Measurements from ENCODE around the gene PLEKHS1. TPM values are rescaled to one million over a fixed set of nuclear protein-coding genes. Genes with fewer than 3 reads are reported as not detected.

PLEKHS1 gene
- total RNA-seq, 3 donors from 2014 or later: 5.3 to 19.3 (median 6.5) TPM

DNA sequence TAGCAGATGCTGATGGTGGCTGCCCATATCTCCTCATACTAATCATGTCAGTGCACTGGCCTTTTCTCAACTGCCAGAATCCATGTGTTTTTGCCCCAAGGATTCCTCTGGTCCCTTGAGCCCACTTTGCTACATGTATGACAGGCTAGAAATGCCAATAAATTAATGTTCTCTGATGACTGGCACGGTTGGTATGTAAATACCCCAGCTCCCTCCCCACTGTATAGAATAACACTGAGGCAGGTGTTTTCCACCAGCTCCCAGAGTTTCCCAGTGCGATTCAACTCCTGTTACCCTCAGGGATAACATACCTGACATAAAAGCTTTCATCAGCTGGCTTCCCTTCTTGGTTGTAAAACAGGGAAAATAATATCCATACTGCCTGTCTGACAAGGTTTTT lies 9.0 kb upstream of the PLEKHS1 start:
- no peak for DNase-seq
- H3K4me1 ChIP-seq (ENCODE audit: low read depth): peaks cover 10% of the 10 kb centered on the region
- no peak overlapping the region for H3K4me3 ChIP-seq
- H3K36me3 ChIP-seq (ENCODE audit: low read depth): no peaks in the 10 kb centered on the region
- no peak for ATAC-seq
- TF ChIP-seq, protein P1, sequence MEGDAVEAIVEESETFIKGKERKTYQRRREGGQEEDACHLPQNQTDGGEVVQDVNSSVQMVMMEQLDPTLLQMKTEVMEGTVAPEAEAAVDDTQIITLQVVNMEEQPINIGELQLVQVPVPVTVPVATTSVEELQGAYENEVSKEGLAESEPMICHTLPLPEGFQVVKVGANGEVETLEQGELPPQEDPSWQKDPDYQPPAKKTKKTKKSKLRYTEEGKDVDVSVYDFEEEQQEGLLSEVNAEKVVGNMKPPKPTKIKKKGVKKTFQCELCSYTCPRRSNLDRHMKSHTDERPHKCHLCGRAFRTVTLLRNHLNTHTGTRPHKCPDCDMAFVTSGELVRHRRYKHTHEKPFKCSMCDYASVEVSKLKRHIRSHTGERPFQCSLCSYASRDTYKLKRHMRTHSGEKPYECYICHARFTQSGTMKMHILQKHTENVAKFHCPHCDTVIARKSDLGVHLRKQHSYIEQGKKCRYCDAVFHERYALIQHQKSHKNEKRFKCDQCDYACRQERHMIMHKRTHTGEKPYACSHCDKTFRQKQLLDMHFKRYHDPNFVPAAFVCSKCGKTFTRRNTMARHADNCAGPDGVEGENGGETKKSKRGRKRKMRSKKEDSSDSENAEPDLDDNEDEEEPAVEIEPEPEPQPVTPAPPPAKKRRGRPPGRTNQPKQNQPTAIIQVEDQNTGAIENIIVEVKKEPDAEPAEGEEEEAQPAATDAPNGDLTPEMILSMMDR (IDR thresholded peaks at IDR 0.05): no peak
- no peaks in the 10 kb centered on the region for H3K9me3 ChIP-seq
- intact Hi-C loops (cut with DNase I, micrococcal nuclease): no loop called here

DNA sequence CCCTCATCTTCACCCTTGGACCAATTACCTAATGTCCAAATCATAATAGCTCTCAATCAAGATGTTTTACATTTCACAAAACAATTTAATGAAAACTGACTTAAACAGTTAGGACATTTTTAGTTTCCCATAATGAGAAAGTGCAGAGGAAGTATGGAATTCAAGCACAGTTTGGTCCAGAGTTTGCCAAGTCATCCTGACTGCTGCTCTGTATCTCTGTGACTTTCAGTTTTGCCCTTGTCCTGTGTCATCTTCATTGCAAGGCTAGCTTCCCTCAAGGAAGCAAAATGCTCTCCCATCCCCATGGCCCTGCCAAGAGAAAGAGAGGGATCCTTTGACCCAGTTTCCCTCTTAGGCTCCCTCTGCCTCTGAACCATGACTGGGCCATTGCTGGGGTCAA lies 7.9 kb upstream of the PLEKHS1 start:
- TF ChIP-seq, protein P1 (IDR thresholded peaks at IDR 0.05): no peak
- intact Hi-C loops (cut with DNase I, micrococcal nuclease): no loop called here
- Histone ChIP-seq H3K36me3 (ENCODE audit: low read depth) (no peaks in the 10 kb centered on the region), H3K9me3 (no peaks in the 10 kb centered on the region), H3K4me3 (no peak overlapping the region), H3K4me1 (ENCODE audit: low read depth) (peaks cover 12% of the 10 kb centered on the region)
- ATAC-seq (no peak), DNase-seq (no peak)

DNA sequence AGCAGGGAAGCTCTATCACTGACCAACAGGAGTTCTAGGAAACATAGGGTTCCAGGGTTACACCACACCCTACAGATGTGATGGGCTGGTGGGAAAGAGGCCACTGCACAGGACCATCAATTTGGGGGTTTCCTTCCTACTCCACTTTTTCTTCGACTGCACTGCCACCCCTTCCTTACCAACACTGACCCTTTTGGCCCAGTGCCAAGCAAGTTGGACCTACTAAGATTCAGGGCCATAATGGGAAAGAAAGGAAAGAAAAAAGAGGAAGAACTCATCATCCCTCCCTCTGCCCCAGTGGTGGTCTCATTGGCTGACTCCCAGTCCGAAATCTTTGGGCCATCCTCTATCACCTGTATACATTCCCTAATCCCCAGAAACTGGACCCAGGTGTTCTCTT lies 6.1 kb upstream of the PLEKHS1 start:
- DNase-seq: no peak
- intact Hi-C loops (cut with DNase I, micrococcal nuclease): no loop called here

DNA sequence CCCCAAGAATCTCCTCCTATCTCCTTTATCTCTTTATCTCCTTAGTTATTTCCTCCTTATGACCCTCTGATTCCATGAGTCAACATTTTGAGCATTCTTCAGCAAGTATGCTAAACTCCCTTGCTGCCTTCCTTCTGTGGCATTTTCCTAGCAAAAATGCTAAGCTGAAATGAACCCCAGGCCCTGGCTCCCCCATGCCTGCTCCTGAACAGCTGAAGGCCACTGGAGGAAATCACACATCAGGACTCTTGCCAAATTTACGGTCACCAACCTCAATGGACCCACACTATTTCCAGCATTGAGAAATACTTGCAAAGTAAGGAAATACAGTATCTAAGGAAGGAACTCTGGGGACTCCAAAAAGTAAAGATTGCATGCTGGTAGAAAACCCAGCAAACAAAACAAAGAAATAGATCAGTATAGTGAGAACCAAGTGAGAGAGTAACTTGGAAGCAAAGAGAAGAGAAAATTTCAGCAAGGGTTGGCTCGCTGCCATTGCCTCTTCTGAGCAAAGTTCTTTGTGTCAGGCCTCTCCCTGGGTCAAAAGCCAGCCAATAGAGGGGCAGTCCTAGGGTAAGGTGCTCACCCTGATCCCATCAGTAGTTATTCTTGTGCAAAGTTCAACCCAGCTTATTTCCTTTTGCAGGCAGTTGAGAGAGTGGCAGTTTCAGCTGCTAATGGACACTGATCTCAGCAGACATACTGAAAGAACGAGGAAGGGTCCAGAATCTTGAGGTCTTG lies 5.1 kb upstream of the PLEKHS1 start:
- Histone ChIP-seq H3K9me3 (no peaks in the 10 kb centered on the region), H3K4me1 (ENCODE audit: low read depth) (peaks cover 21% of the 10 kb centered on the region), H3K4me3 (no peak overlapping the region), H3K36me3 (ENCODE audit: low read depth) (no peaks in the 10 kb centered on the region)
- TF ChIP-seq, protein P1 (IDR thresholded peaks at IDR 0.05): no peak
- ATAC-seq (peak; percentile 85), DNase-seq (peak; percentile 69 to 90 (median 76))
- intact Hi-C loops (cut with DNase I, micrococcal nuclease): no loop called here

More for the DNA sequence above, 6.1 kb upstream of the PLEKHS1 start:
- peaks cover 16% of the 10 kb centered on the region for H3K4me1 ChIP-seq (ENCODE audit: low read depth)
- TF ChIP-seq, protein P1 (IDR thresholded peaks at IDR 0.05): no peak
- H3K9me3 ChIP-seq: no peaks in the 10 kb centered on the region
- no peak overlapping the region for H3K4me3 ChIP-seq
- H3K36me3 ChIP-seq (ENCODE audit: low read depth): no peaks in the 10 kb centered on the region
- no peak for ATAC-seq

DNA sequence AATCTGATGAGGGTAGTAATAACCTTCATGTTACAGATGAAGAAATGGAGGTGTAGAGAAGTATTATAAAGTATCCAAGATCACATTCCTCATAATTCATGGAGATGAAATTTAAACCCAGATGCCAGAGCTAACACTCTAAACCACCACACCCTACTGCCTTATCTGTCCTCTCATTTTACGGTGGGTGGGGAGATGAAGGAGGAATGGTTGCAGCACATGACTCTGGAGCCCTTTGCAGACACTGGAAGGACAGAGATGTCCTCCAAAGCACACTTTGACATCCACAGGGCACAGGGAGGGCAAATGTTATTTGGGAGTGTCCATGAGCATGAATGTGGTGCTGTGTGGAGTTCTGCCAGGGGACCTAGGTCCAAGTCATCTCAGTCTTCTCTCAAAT lies 1.1 kb downstream of the PLEKHS1 start:
- no peaks in the 10 kb centered on the region for H3K9me3 ChIP-seq
- no peak overlapping the region for H3K4me3 ChIP-seq
- TF ChIP-seq, protein P1 (IDR thresholded peaks at IDR 0.05): no peak
- DNase-seq: peak in 2 of 3 donors; percentile 37 to 58
- H3K36me3 ChIP-seq (ENCODE audit: low read depth): no peaks in the 10 kb centered on the region
- intact Hi-C loops (cut with DNase I, micrococcal nuclease): no loop called here
- peaks cover 50% of the 10 kb centered on the region for H3K4me1 ChIP-seq (ENCODE audit: low read depth)
- ATAC-seq: peak; percentile 68
